ENCODE data around the gene WWC1.
A peak's percentile ranks its signal among the peaks of the same experiment; 100 is the strongest.

The WWC1 gene

GRCh38 chr5:168291342-168291963 lies at the start of gene WWC1:
WWC1 (plus strand) TSS chr5:168291645; CDS start chr5:168292153, 508 bp downstream.
- DNase-seq, result peak; percentile 89

GRCh38 chr5:168244838-168245559 lies 46.4 kb upstream of the WWC1 start:
- DNase-seq, result no peak

- DNase-seq, result no peak
These were observed 41.5 kb upstream of the WWC1 start for GRCh38 chr5:168249923-168250322.

- DNase-seq, result no peak
These were observed 40.2 kb upstream of the WWC1 start for GRCh38 chr5:168251259-168251658.

- DNase-seq, result no peak
These were observed 37.3 kb upstream of the WWC1 start for GRCh38 chr5:168254013-168254693.

- DNase-seq, result no peak
These were observed 30.9 kb upstream of the WWC1 start for GRCh38 chr5:168260353-168261226.

GRCh38 chr5:168261227-168261571 lies 30.2 kb upstream of the WWC1 start:
- DNase-seq, result no peak

GRCh38 chr5:168262042-168262743 lies 29.3 kb upstream of the WWC1 start:
- DNase-seq, result no peak

- peak; percentile 40 for DNase-seq
These were observed 28.3 kb upstream of the WWC1 start for GRCh38 chr5:168263121-168263520.

- no peak for DNase-seq
These were observed 25.4 kb upstream of the WWC1 start for GRCh38 chr5:168266016-168266415.

GRCh38 chr5:168268949-168269936 lies 22.2 kb upstream of the WWC1 start:
- DNase-seq, result peak; percentile 91

- no peak for DNase-seq
These were observed 21.5 kb upstream of the WWC1 start for GRCh38 chr5:168269937-168270330.

- no peak for DNase-seq
These were observed 21.0 kb upstream of the WWC1 start for GRCh38 chr5:168270476-168270875.

GRCh38 chr5:168273056-168273980 lies 18.1 kb upstream of the WWC1 start:
- DNase-seq, result no peak

- no peak for DNase-seq
These were observed 17.0 kb upstream of the WWC1 start for GRCh38 chr5:168274406-168274805.

- DNase-seq, result no peak
These were observed 15.5 kb upstream of the WWC1 start for GRCh38 chr5:168275940-168276339.

- DNase-seq, result no peak
These were observed 9.3 kb upstream of the WWC1 start for GRCh38 chr5:168282120-168282519.

GRCh38 chr5:168284809-168285208 lies 6.6 kb upstream of the WWC1 start:
- DNase-seq, result no peak

- no peak for DNase-seq
These were observed 5.7 kb upstream of the WWC1 start for GRCh38 chr5:168285696-168286095.

- no peak for DNase-seq
These were observed 5.1 kb upstream of the WWC1 start for GRCh38 chr5:168286386-168286785.
